WI38 (cell line): Measurements from ENCODE around the gene EGFR.

ENCODE experiments used
- H3K4me3 ChIP-seq: 2 replicates; pipeline ENCODE4 v1.5.1; 2011; ENCODE audit warnings: low read depth, mild to moderate bottlenecking, control low read depth, low read length
- CTCF ChIP-seq: IDR thresholded peaks from 2 replicates; pipeline ENCODE4 v1.5.1; 2012; ENCODE audit warnings: low read depth, mild to moderate bottlenecking, control low read depth, low read length

EGFR gene

GRCh38 chr7:55083206-55083605 lies 64.4 kb downstream of the EGFR start:
- TF ChIP-seq CTCF = no peak
- H3K4me3 ChIP-seq = no peak overlapping the region

GRCh38 chr7:55084307-55084706 lies 65.5 kb downstream of the EGFR start:
- TF ChIP-seq CTCF = no peak
- H3K4me3 ChIP-seq = no peak overlapping the region

GRCh38 chr7:55085511-55086412 lies 66.9 kb downstream of the EGFR start:
- TF ChIP-seq CTCF = no peak
- H3K4me3 ChIP-seq = peak overlapping the region; percentile 52

- no peak for TF ChIP-seq CTCF
- peak overlapping the region; percentile 52 for H3K4me3 ChIP-seq
Measured at GRCh38 chr7:55086413-55087201, 67.8 kb downstream of the EGFR start.

- H3K4me3 ChIP-seq = no peak overlapping the region
- no peak for TF ChIP-seq CTCF
Measured at GRCh38 chr7:55087521-55087961, 68.7 kb downstream of the EGFR start.

- no peak overlapping the region for H3K4me3 ChIP-seq
- no peak for TF ChIP-seq CTCF
Measured at GRCh38 chr7:55088107-55088506, 69.3 kb downstream of the EGFR start.

GRCh38 chr7:55088620-55089019 lies 69.8 kb downstream of the EGFR start:
- no peak overlapping the region for H3K4me3 ChIP-seq
- no peak for TF ChIP-seq CTCF
